ENCODE measurements around the gene LPP.

- TF ChIP-seq POLR2AphosphoS5 (IDR thresholded peaks at IDR 0.05; ENCODE audit: low read depth, low read length) (no peak), POLR2A (IDR thresholded peaks at IDR 0.05; ENCODE audit: low read depth, low read length) (no peak)
Measured at GRCh38 chr3:188349351-188349901, 195.5 kb downstream of the LPP start.
